ENCODE measurements around the gene POU5F2. TPM values are rescaled to one million over a fixed set of nuclear protein-coding genes. Genes with fewer than 3 reads are reported as not detected.

Gene POU5F2
- total RNA-seq, 1 experiment from 2014 or later, result 0.22 TPM

DNA sequence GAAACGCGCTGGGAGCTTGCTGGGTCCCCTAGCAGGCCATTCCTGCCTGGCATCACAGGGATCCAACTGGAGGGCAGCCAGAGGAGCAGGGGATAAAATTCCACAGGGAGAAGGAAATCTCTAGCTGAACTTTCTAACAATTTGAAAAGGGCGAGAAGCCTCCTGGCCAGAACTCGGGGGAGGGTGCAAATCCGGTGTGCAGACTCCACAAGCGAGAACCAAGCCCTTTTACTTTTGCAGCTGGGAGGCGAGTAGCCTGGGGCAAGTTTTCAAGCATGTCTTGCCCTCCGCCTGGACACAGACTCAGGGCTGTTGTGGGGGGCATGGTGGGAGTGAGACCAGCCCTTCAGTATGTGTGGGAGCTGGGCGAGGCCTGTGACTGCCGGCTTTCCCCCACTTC lies 14.3 kb upstream of the POU5F2 start:
- no peaks in the 10 kb centered on the region for H3K23me2 ChIP-seq (ENCODE audit: insufficient read length, low read depth, low read length, poor library complexity, severe bottlenecking)
- H4K20me1 ChIP-seq (ENCODE audit: control insufficient read depth, insufficient read depth, insufficient read length), result no peaks in the 10 kb centered on the region
- H2BK20ac ChIP-seq (ENCODE audit: low read depth, low read length, poor library complexity, severe bottlenecking), result no peak overlapping the region
- peaks cover 16 to 20% of the 10 kb centered on the region in 2 experiments for H3K9me3 Mint-ChIP-seq
- peaks cover 1% of the 10 kb centered on the region; the same call in 1 of the 2 replicates for H3K27me3 Mint-ChIP-seq (ENCODE audit: low read depth)
- no peak overlapping the region for H3K18ac ChIP-seq (ENCODE audit: insufficient read length, low read depth, low read length)
- no peak overlapping the region for H2AFZ ChIP-seq (ENCODE audit: low read length)
- no peak overlapping the region for H3K27ac ChIP-seq (ENCODE audit: insufficient read length, low read depth, low read length)
- no peak overlapping the region for H3K14ac ChIP-seq (ENCODE audit: insufficient read depth, low read length)
- no peak overlapping the region for H3K23ac ChIP-seq (ENCODE audit: insufficient read length, low read depth, low read length)
- no peak overlapping the region for H2BK120ac ChIP-seq (ENCODE audit: low read depth, low read length, poor library complexity, severe bottlenecking)
- H3K9me3 ChIP-seq (ENCODE audit: control insufficient read depth, low read depth, low read length), result no peaks in the 10 kb centered on the region
- no peak overlapping the region for H4K8ac ChIP-seq (replicated peaks; ENCODE audit: insufficient read length, low read depth, low read length)
- H4K5ac ChIP-seq (ENCODE audit: insufficient read length, low read depth, low read length), result no peak overlapping the region
- no peak overlapping the region for H3K4me2 ChIP-seq (ENCODE audit: insufficient read depth, insufficient read length, low read length)
- no peak overlapping the region for H4K91ac ChIP-seq (ENCODE audit: insufficient read length, low read depth, low read length)
- WGBS (ENCODE audit: extremely low coverage, insufficient read length, low lambda C conversion rate), result no CpG with 5 or more reads among the region's 10 CpGs
- H3K27ac Mint-ChIP-seq, result peak overlapping the region in 1 of 3 experiments; percentile 22; a peak in 1 of 7 replicates
- H3K36me3 Mint-ChIP-seq (ENCODE audit: insufficient read depth in 1 of 3, low read depth in 3 of 3), result peaks cover 7 to 23% (median 10%) of the 10 kb centered on the region in 3 experiments
- no peaks in the 10 kb centered on the region for H3K27me3 ChIP-seq (ENCODE audit: insufficient read depth, low read length)
- TF ChIP-seq, protein P1, sequence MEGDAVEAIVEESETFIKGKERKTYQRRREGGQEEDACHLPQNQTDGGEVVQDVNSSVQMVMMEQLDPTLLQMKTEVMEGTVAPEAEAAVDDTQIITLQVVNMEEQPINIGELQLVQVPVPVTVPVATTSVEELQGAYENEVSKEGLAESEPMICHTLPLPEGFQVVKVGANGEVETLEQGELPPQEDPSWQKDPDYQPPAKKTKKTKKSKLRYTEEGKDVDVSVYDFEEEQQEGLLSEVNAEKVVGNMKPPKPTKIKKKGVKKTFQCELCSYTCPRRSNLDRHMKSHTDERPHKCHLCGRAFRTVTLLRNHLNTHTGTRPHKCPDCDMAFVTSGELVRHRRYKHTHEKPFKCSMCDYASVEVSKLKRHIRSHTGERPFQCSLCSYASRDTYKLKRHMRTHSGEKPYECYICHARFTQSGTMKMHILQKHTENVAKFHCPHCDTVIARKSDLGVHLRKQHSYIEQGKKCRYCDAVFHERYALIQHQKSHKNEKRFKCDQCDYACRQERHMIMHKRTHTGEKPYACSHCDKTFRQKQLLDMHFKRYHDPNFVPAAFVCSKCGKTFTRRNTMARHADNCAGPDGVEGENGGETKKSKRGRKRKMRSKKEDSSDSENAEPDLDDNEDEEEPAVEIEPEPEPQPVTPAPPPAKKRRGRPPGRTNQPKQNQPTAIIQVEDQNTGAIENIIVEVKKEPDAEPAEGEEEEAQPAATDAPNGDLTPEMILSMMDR (conservative IDR thresholded peaks at IDR 0.05), result no peak
- no peak for DNase-seq
- H3K4me1 ChIP-seq (ENCODE audit: insufficient read depth, low read length), result peaks cover 3% of the 10 kb centered on the region; the same call in 1 of the 2 replicates
- no peak overlapping the region for H2BK12ac ChIP-seq (ENCODE audit: insufficient read length, low read depth, low read length)
- H3K79me2 ChIP-seq (ENCODE audit: insufficient read depth, low read length), result no peaks in the 10 kb centered on the region
- H2BK5ac ChIP-seq (ENCODE audit: insufficient read length, low read length), result no peak overlapping the region
- H3K4me3 Mint-ChIP-seq, result no peak overlapping the region
- no peak overlapping the region for H3T11ph ChIP-seq (ENCODE audit: low read length)
- no peak overlapping the region for H3K9ac ChIP-seq (ENCODE audit: extremely low read depth, insufficient read length, low read length)
- H3K4me1 Mint-ChIP-seq, result peaks cover 17 to 19% of the 10 kb centered on the region in 2 experiments
- H2AK5ac ChIP-seq (ENCODE audit: insufficient read length, low read length), result no peak overlapping the region
- no peak overlapping the region for H2BK15ac ChIP-seq (ENCODE audit: low read depth, low read length)
- H3K79me1 ChIP-seq (ENCODE audit: insufficient read depth, low read depth, low read length, poor library complexity, severe bottlenecking), result no peaks in the 10 kb centered on the region
- H3K4ac ChIP-seq (ENCODE audit: low read depth, low read length), result no peak overlapping the region
- no peak overlapping the region for H3K56ac ChIP-seq (ENCODE audit: insufficient read length, low read depth, low read length)

All from H9 (cell line).